Measurements from ENCODE around the gene WSCD2. TPM values are rescaled to one million over a fixed set of nuclear protein-coding genes. Genes with fewer than 3 reads are reported as not detected.

WSCD2 gene
- polyA plus RNA-seq, 3 donors = not detected

GRCh38 chr12:108191938-108192337, 62.9 kb downstream of the WSCD2 start:
- no peaks in the 10 kb centered on the region for H3K9me3 ChIP-seq (replicated peaks in 1 of 2; ENCODE audit: control insufficient read depth in 1 of 2, insufficient read depth in 1 of 2, low read length in 2 of 2)
- peaks cover 3 to 13% (median 3%) of the 10 kb centered on the region in 3 donors for H3K27me3 Mint-ChIP-seq (ENCODE audit: low read depth in 3 of 3)
- H3K9ac ChIP-seq (ENCODE audit: insufficient read depth, low read length, poor library complexity, severe bottlenecking) = no peak overlapping the region
- no peaks in the 10 kb centered on the region for H3K79me2 ChIP-seq (ENCODE audit: insufficient read depth, low read length)
- no peaks in the 10 kb centered on the region for H3K4me1 Mint-ChIP-seq
- no peak for DNase-seq
- intact Hi-C loops (cut with micrococcal nuclease) = loop anchor here in 1 of 2 donors (10.0 kb wide), 1 partner anchor 517 kb away; no protein-coding TSS in a partner anchor
- no peak overlapping the region for H3K4me3 ChIP-seq (replicated peaks in 1 of 3; ENCODE audit: low read depth in 2 of 3, low read length in 3 of 3)
- H3K36me3 ChIP-seq (replicated peaks in 1 of 2; ENCODE audit: control insufficient read depth in 1 of 2, insufficient read depth in 2 of 2, low read length in 2 of 2) = no peaks in the 10 kb centered on the region
- H3K4me3 Mint-ChIP-seq = no peak overlapping the region
- no peaks in the 10 kb centered on the region for H3K4me1 ChIP-seq (ENCODE audit: control insufficient read depth in 1 of 2, insufficient read depth in 2 of 2, low read length in 2 of 2)
- WGBS (ENCODE audit: insufficient coverage) = no CpG with 5 or more reads among the region's 4 CpGs
- no peaks in the 10 kb centered on the region for H4K20me1 ChIP-seq (ENCODE audit: insufficient read depth, low read length)
- H3K9me3 Mint-ChIP-seq = no peaks in the 10 kb centered on the region
- no peak overlapping the region for H2AFZ ChIP-seq (ENCODE audit: insufficient read depth, low read depth, low read length, poor library complexity, severe bottlenecking)
- no peaks in the 10 kb centered on the region for H3K27me3 ChIP-seq (ENCODE audit: control insufficient read depth in 2 of 2, insufficient read depth in 2 of 2, low read length in 2 of 2)
- no peak overlapping the region for H3K27ac ChIP-seq (ENCODE audit: low read depth in 1 of 2, low read length in 2 of 2)
- H3K4me2 ChIP-seq (replicated peaks; ENCODE audit: extremely low read depth, low read length, poor library complexity, severe bottlenecking) = no peak overlapping the region
- no peak overlapping the region for H3K27ac Mint-ChIP-seq
- no peaks in the 10 kb centered on the region for H3K36me3 Mint-ChIP-seq
- TF ChIP-seq CTCF (IDR thresholded peaks at IDR 0.05) = no peak

- H3K4me3 Mint-ChIP-seq = peak overlapping the region in 1 of 2 donors; percentile 61
- H3K4me2 ChIP-seq (replicated peaks; ENCODE audit: extremely low read depth, low read length, poor library complexity, severe bottlenecking) = no peak overlapping the region
- no peaks in the 10 kb centered on the region for H4K20me1 ChIP-seq (ENCODE audit: insufficient read depth, low read length)
- H3K9ac ChIP-seq (ENCODE audit: insufficient read depth, low read length, poor library complexity, severe bottlenecking) = no peak overlapping the region
- WGBS (ENCODE audit: insufficient coverage) = 92% methylated on average over 3 of the region's 5 CpGs
- no peak overlapping the region for H3K4me3 ChIP-seq (replicated peaks in 1 of 3; ENCODE audit: low read depth in 2 of 3, low read length in 3 of 3)
- H3K79me2 ChIP-seq (ENCODE audit: insufficient read depth, low read length) = no peaks in the 10 kb centered on the region
- no peaks in the 10 kb centered on the region for H3K36me3 ChIP-seq (replicated peaks in 1 of 2; ENCODE audit: control insufficient read depth in 1 of 2, insufficient read depth in 2 of 2, low read length in 2 of 2)
- H3K9me3 Mint-ChIP-seq = peaks cover 0 to 2% (median 0%) of the 10 kb centered on the region in 7 donors
- H3K27me3 ChIP-seq (ENCODE audit: control insufficient read depth in 2 of 2, insufficient read depth in 2 of 2, low read length in 2 of 2) = no peaks in the 10 kb centered on the region
- intact Hi-C loops (cut with micrococcal nuclease) = loop anchor here in 1 of 2 donors (10.0 kb wide), 1 partner anchor 519 kb away; no protein-coding TSS in a partner anchor
- H3K27ac Mint-ChIP-seq = no peak overlapping the region
- no peaks in the 10 kb centered on the region for H3K36me3 Mint-ChIP-seq
- no peaks in the 10 kb centered on the region for H3K4me1 Mint-ChIP-seq
- no peak overlapping the region for H2AFZ ChIP-seq (ENCODE audit: insufficient read depth, low read depth, low read length, poor library complexity, severe bottlenecking)
- TF ChIP-seq CTCF (IDR thresholded peaks at IDR 0.05) = no peak
- no peaks in the 10 kb centered on the region for H3K9me3 ChIP-seq (replicated peaks in 1 of 2; ENCODE audit: control insufficient read depth in 1 of 2, insufficient read depth in 1 of 2, low read length in 2 of 2)
- H3K27ac ChIP-seq (ENCODE audit: low read depth in 1 of 2, low read length in 2 of 2) = no peak overlapping the region
- H3K27me3 Mint-ChIP-seq (ENCODE audit: low read depth in 3 of 3) = peaks cover 1 to 9% (median 3%) of the 10 kb centered on the region in 3 donors
- DNase-seq = no peak
- no peaks in the 10 kb centered on the region for H3K4me1 ChIP-seq (ENCODE audit: control insufficient read depth in 1 of 2, insufficient read depth in 2 of 2, low read length in 2 of 2)
Observed at GRCh38 chr12:108193493-108193892, 64.4 kb downstream of the WSCD2 start.
